Placental pericyte (primary cell): ENCODE data around the gene KATNBL1. TPM values are rescaled to one million over a fixed set of nuclear protein-coding genes. Genes with fewer than 3 reads are reported as not detected.

ENCODE experiments used
- total RNA-seq: library from RNA; depleted of rRNA; stranded (reverse); fragments of >200 nt; gene quantifications from 2 replicates; pipeline ENCODE4 v1.2.3, GENCODE V29; 2012

Gene KATNBL1, protein sequence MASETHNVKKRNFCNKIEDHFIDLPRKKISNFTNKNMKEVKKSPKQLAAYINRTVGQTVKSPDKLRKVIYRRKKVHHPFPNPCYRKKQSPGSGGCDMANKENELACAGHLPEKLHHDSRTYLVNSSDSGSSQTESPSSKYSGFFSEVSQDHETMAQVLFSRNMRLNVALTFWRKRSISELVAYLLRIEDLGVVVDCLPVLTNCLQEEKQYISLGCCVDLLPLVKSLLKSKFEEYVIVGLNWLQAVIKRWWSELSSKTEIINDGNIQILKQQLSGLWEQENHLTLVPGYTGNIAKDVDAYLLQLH
- 22.5 and 68.9 TPM in 2 replicates for total RNA-seq

DNA sequence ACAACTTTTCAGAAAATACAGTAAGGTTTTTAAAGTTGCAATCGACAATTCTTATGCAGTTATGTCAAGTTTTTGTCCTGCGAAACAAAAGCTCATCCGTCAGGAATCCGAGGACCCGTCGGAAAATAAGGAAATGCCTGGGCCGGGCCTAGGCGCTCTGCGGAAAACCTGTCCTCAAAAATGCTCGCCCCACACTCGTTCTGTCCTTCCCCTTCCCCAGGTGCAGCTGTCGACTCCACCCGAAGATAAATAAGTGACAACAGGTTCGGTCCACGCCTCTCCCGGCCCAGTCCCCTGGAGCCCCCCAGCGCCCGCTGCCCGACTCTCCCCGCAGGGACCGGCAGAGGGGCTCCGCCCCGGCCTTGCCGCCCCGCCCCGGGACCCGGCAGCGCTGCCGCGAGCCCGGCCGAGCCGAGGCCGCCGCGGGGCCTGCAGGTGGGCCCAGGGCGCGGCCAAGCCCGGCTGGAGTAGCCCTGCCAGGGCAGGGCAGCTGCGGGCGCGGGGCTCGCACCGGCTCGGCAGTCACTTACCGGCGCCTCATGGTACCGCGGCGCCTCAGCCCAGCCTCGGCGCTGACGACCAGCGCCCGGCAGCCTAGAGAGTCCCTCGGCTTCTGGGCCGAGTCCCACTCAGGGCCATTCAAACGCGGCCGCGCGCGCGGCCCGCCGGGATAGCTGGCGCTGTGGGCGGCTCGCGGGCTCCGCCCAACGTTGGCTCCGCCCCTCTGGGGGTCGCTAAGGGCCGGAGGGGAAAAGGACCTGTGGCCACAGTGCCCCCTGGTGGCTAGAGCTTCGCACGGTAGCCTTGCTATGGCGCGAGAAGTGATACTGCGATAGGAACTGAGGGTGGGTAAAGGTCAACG is at the start of gene KATNBL1:
KATNBL1 (minus strand) TSS at position 676 of the 862 bp plus-strand sequence. CDS start 46,420 bp downstream, outside the sequence.

GRCh38 chr15:34101366-34102174 is 108.3 kb downstream of the KATNBL1 start, which contains the start of the genes EMC7 and PGBD4:
TSS of gene EMC7 (minus strand) at chr15:34101862. CDS start at chr15:34101839, 23 bp downstream.
TSS of gene PGBD4 (plus strand) at chr15:34102083. CDS start at chr15:34102532, 449 bp downstream.

Other genes with a start within 250 kb of the KATNBL1 start
- gene CHRM5, start 241.6 kb downstream of the KATNBL1 start, total RNA-seq = under 0.01 TPM in 1 of 2 replicates, not detected in the other
- gene AVEN, start 170.9 kb downstream of the KATNBL1 start, total RNA-seq = 33.5 and 34.6 TPM in 2 replicates
- gene EMC7, start 108.2 kb downstream of the KATNBL1 start, total RNA-seq = 44.4 and 56.0 TPM in 2 replicates
- gene PGBD4, start 108.0 kb downstream of the KATNBL1 start, total RNA-seq = 1.3 and 1.9 TPM in 2 replicates
- 128 and 132 TPM in 2 replicates for gene EMC4, start 14.9 kb upstream of the KATNBL1 start, total RNA-seq
- gene SLC12A6, start 127.7 kb upstream of the KATNBL1 start, total RNA-seq = 19.5 and 23.0 TPM in 2 replicates
- gene NOP10, start 133.0 kb upstream of the KATNBL1 start, total RNA-seq = 249 and 266 TPM in 2 replicates
- gene NUTM1, start 133.2 kb upstream of the KATNBL1 start, total RNA-seq = not detected in 2 replicates
- gene LPCAT4, start 157.1 kb upstream of the KATNBL1 start, total RNA-seq = 5.7 and 19.0 TPM in 2 replicates
- 7.7 and 10.0 TPM in 2 replicates for gene GOLGA8A, start 227.7 kb upstream of the KATNBL1 start, total RNA-seq